GM23248 (cell line): Measurements from ENCODE around the gene ITFG1. TPM values are rescaled to one million over a fixed set of nuclear protein-coding genes. Genes with fewer than 3 reads are reported as not detected.
A peak's percentile ranks its signal among the peaks of the same experiment; 100 is the strongest.

ENCODE experiments used
- DNase-seq: peaks from one replicate; pipeline ENCODE4 v3.0.0-alpha.2; 2015
- H2AFZ ChIP-seq: fragments of 200-600 bp; sonication (generic); 2 replicates; pipeline ENCODE4 v1.6.1; 2016; ENCODE audit warnings: antibody characterized with exemption
- H3F3A ChIP-seq: fragments of 200-600 bp; sonication (generic); 2 replicates; pipeline ENCODE4 v1.6.1; 2016; ENCODE audit warnings: mild to moderate bottlenecking, antibody characterized with exemption, mixed run types; ENCODE audit not compliant: insufficient read depth
- H3K27ac ChIP-seq: fragments of 200-600 bp; sonication (generic); 2 replicates; pipeline ENCODE4 v1.5.1; 2016; ENCODE audit warnings: mild to moderate bottlenecking
- H3K27me3 ChIP-seq: fragments of 200-600 bp; sonication (generic); replicated peaks from 2 replicates; pipeline ENCODE4 v1.6.1; 2016; ENCODE audit warnings: mild to moderate bottlenecking; ENCODE audit not compliant: insufficient read depth
- H3K36me3 ChIP-seq: fragments of 200-600 bp; sonication (generic); 2 replicates; pipeline ENCODE4 v1.6.1; 2016; ENCODE audit warnings: low read depth, mild to moderate bottlenecking
- H3K4me1 ChIP-seq: fragments of 200-600 bp; sonication (generic); 2 replicates; pipeline ENCODE4 v1.6.1; 2016; ENCODE audit warnings: mild to moderate bottlenecking; ENCODE audit not compliant: insufficient read depth
- H3K4me2 ChIP-seq: fragments of 200-600 bp; sonication (generic); one replicate; pipeline ENCODE4 v1.6.1; 2016; ENCODE audit warnings: mild to moderate bottlenecking; ENCODE audit not compliant: unreplicated experiment
- H3K4me3 ChIP-seq: fragments of 200-600 bp; sonication (generic); 2 replicates; pipeline ENCODE4 v1.5.1; 2016; ENCODE audit warnings: mild to moderate bottlenecking
- H3K79me2 ChIP-seq: fragments of 200-600 bp; sonication (generic); 2 replicates; pipeline ENCODE4 v1.6.1; 2016; ENCODE audit warnings: mild to moderate bottlenecking; ENCODE audit not compliant: insufficient read depth
- H3K9ac ChIP-seq: fragments of 200-600 bp; sonication (generic); 2 replicates; pipeline ENCODE4 v1.6.1; 2016; ENCODE audit warnings: mild to moderate bottlenecking
- H3K9me2 ChIP-seq: fragments of 200-600 bp; sonication (generic); 2 replicates; pipeline ENCODE4 v1.6.1; 2016; ENCODE audit warnings: mixed run types, mild to moderate bottlenecking, moderate library complexity; ENCODE audit not compliant: insufficient read depth
- H3K9me3 ChIP-seq: fragments of 200-600 bp; sonication (generic); one replicate; pipeline ENCODE4 v1.6.1; 2017; ENCODE audit warnings: low read depth
- H4K20me1 ChIP-seq: fragments of 200-600 bp; sonication (generic); 2 replicates; pipeline ENCODE4 v1.6.0; 2016; ENCODE audit not compliant: insufficient read depth
- EZH2 ChIP-seq: fragments of 200-600 bp; sonication (generic); IDR thresholded peaks from 2 replicates; pipeline ENCODE4 v1.6.1; 2018; ENCODE audit warnings: antibody characterized with exemption, mild to moderate bottlenecking; ENCODE audit not compliant: insufficient read depth, poor library complexity, severe bottlenecking
- EZH2phosphoT487 ChIP-seq: fragments of 200-600 bp; sonication (generic); IDR thresholded peaks from 2 replicates; pipeline ENCODE4 v1.6.1; 2018; ENCODE audit warnings: antibody characterized with exemption, moderate library complexity, mild to moderate bottlenecking, low read depth; ENCODE audit not compliant: insufficient read depth
- WGBS, 2 experiments: methylation state at CpG; one replicate each; pipeline ENCODE4 v1.1.6; 2015 to 2017; ENCODE audit warnings: low lambda C conversion rate in 2 of 2, low coverage in 1 of 2; ENCODE audit errors: missing lambda C conversion rate in 2 of 2; 5-methylcytosine and 5-hydroxymethylcytosine counted together
- in situ Hi-C: fragments of 300-500 bp; cut with MboI; formaldehyde crosslinking; loops from 2 replicates; pipeline ENCODE4 v1.15.0; 2020
- polyA plus RNA-seq: library from polyadenylated mRNA; unstranded; fragments of >200 nt; fragmentation: Nextera tagmentation; extraction: Ambion mirVana; gene quantifications from 2 replicates; pipeline ENCODE4 v1.2.1, GENCODE V29; 2016
- total RNA-seq: library from RNA; depleted of rRNA; stranded (reverse); fragments of >200 nt; shearing (Covaris generic); gene quantifications from 2 replicates; pipeline ENCODE4 v1.2.3, GENCODE V29; 2014

The ITFG1 gene
- total and polyA plus RNA-seq, 2 experiments from 2014 or later, result 78.2 to 111 TPM

DNA sequence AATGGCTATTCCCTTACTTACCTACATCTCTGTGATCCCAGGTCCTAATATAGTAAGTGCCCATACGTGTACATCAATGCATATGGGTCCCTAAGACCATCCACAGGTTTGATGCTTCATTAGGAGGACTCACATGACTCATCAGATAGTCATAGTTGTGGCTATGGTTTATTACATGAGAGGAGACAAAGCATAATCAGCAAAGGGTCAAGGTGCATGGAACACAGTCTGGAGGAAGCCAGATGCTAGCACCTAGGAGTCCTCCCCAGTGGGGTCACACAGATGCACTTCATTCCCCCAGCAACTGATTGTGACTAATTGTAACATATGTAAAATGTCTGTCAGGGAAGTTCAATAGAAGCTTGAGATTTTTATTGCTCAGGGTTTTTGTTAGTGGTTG, 43.1 kb upstream of the ITFG1 start:
- Histone ChIP-seq H3K36me3 (peaks cover 16% of the 10 kb centered on the region), H3K79me2 (no peaks in the 10 kb centered on the region), H3K4me1 (no peaks in the 10 kb centered on the region), H2AFZ (no peak overlapping the region), H3K4me2 (no peak overlapping the region), H4K20me1 (no peaks in the 10 kb centered on the region), H3K4me3 (no peak overlapping the region), H3K9ac (no peak overlapping the region), H3K9me2 (no peaks in the 10 kb centered on the region), H3F3A (no peaks in the 10 kb centered on the region), H3K27ac (no peak overlapping the region), H3K9me3 (no peaks in the 10 kb centered on the region), H3K27me3 (no peaks in the 10 kb centered on the region)
- WGBS, 2 experiments, result 90 to 95% methylated on average over 1 of the region's 1 CpG
- DNase-seq, result peak; percentile 43
- in situ Hi-C loops, result no loop called here
- TF ChIP-seq EZH2, result no peak

DNA sequence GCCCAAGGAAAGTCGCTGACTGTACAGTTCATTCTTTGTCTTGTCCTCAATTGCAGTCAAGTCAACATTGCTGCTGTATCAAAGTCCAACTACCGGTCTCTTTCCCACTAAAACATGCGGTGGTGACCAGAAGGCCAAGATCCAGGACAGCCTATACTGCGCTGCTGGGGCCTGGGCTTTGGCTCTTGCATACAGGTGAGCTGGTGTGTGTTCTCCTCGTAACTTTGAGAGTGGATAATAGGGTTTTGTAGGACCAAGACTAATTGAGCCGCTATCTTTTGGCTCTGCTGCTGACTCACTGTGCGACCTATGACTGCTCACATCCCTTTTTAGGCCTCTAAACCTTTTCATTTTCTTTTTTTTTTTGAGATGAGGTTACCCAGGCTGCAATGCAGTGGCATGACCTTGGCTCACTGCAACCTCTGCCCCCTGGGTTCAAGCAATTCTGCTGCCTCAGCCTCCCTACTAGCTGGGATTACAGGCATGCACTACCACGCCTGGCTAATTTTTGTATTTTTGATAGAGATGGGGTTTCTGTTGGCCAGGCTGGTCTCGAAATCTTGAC, 38.9 kb upstream of the ITFG1 start:
- Histone ChIP-seq H3K27ac (no peak overlapping the region), H3K9me2 (no peaks in the 10 kb centered on the region), H3K27me3 (no peaks in the 10 kb centered on the region), H3K4me3 (no peak overlapping the region), H3K4me1 (no peaks in the 10 kb centered on the region), H3F3A (no peaks in the 10 kb centered on the region), H3K4me2 (no peak overlapping the region), H3K9me3 (no peaks in the 10 kb centered on the region), H2AFZ (no peak overlapping the region), H3K9ac (no peak overlapping the region), H4K20me1 (no peaks in the 10 kb centered on the region), H3K79me2 (no peaks in the 10 kb centered on the region), H3K36me3 (peaks cover 16% of the 10 kb centered on the region)
- TF ChIP-seq EZH2, result no peak
- no peak for TF ChIP-seq EZH2phosphoT487
- no peak for DNase-seq
- in situ Hi-C loops, result no loop called here
- WGBS, 2 experiments, result 96 to 98% methylated on average over 9 of the region's 9 CpGs

DNA sequence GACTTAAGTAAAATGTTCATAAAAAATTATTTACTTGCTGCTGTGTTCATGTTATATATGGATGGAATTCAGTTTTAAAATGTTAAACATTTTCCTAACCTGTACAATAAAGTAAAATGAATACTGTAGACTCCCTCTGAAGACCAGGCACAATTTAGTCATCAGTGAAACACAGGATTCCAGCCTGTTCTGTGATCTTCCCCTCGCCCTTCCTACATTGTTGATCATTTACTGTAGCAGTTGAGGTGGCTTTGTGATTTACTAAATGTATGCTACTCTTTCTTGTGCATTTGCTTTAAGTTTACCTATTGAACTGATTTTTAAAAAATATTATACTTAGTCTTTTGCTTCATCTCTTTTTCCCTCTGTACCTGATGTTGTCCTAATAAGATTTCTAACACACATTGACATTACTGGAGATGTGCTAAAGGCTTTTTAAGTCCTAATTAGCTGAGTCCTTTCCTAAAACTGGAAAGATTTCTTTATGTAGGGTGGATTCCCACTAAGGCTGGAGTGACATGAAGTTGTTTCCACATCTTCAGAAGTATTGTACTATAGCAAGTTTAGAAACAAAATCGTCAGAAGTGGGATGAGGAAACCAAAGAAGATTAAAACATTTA, 38.3 kb upstream of the ITFG1 start:
- H3K4me2 ChIP-seq, result no peak overlapping the region
- WGBS, 2 experiments, result 95 to 98% methylated on average over 2 of the region's 2 CpGs
- no peak overlapping the region for H3K27ac ChIP-seq
- no peaks in the 10 kb centered on the region for H3K27me3 ChIP-seq
- H3K4me1 ChIP-seq, result no peaks in the 10 kb centered on the region
- H3F3A ChIP-seq, result no peaks in the 10 kb centered on the region
- H3K36me3 ChIP-seq, result peaks cover 16% of the 10 kb centered on the region
- H3K9me3 ChIP-seq, result no peaks in the 10 kb centered on the region
- H4K20me1 ChIP-seq, result no peaks in the 10 kb centered on the region
- no peak overlapping the region for H2AFZ ChIP-seq
- no peaks in the 10 kb centered on the region for H3K9me2 ChIP-seq
- no peak overlapping the region for H3K4me3 ChIP-seq
- in situ Hi-C loops, result no loop called here
- no peaks in the 10 kb centered on the region for H3K79me2 ChIP-seq
- TF ChIP-seq EZH2, result no peak
- TF ChIP-seq EZH2phosphoT487, result no peak
- no peak overlapping the region for H3K9ac ChIP-seq
- DNase-seq, result no peak

DNA sequence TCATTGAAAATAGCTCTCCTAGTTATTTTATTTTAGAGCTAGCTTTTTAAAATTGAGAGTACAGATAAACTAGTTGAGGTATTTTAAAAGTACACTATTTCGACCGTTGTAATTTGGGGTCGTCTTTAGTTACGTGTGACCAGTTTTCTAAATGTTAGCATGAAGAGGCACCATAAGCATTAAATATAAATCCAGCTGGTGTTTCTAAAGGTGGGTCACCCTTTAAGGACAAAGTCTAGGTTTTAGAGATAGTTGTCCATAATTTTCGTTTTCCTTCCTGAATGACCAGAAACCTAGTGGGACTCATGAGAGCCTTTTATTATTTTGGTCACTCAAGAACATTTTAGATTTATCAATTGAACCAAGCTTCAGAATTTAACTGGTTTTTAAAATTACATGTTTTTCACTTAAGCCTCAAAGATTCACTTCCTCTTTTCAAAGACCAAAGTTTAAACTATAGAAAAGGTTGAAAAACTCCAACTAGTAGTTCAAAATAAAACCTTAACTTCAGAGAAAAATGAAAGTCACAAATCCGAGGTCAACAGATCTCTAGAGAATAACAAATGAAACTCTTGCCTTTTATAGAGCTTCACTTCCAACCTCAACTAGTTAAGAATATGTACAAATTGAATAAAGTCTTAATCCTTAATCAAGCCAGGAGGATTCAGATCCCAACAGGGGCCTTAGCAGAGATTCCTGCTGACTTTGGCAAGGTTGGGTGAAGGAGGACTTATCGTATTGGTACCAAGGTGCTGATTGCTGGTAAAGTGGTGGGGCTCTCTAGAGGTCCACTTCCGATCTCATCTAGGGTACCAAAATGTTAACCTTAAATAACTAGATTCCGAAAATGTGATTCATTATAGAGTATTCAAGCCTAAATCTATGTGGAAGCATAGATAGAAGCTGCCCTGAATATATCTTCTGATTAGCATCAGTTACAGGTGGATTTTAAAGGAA, 32.8 kb upstream of the ITFG1 start:
- H3F3A ChIP-seq, result no peaks in the 10 kb centered on the region
- 0 out of 2 replicates have a peak, but pooled peaks cover 5% of the 10 kb centered on the region for H3K79me2 ChIP-seq
- no peak for DNase-seq
- TF ChIP-seq EZH2 (no peak), EZH2phosphoT487 (no peak)
- no peak overlapping the region for H3K4me3 ChIP-seq
- in situ Hi-C loops, result no loop called here
- no peak overlapping the region for H3K9ac ChIP-seq
- H2AFZ ChIP-seq, result no peak overlapping the region
- no peaks in the 10 kb centered on the region for H3K9me3 ChIP-seq
- no peaks in the 10 kb centered on the region for H4K20me1 ChIP-seq
- 88 to 89% methylated on average over 9 of the region's 9 CpGs for WGBS, 2 experiments
- no peak overlapping the region for H3K27ac ChIP-seq
- no peaks in the 10 kb centered on the region for H3K27me3 ChIP-seq
- 0 out of 2 replicates have a peak, but pooled peaks cover 3% of the 10 kb centered on the region for H3K36me3 ChIP-seq
- no peaks in the 10 kb centered on the region for H3K4me1 ChIP-seq
- H3K4me2 ChIP-seq, result peak overlapping the region; percentile 16
- H3K9me2 ChIP-seq, result no peaks in the 10 kb centered on the region
